ENCODE results near the gene BRSK2.
"Not testable (repeated sequence)": the region's sequence is repeated elsewhere in the genome, so short reads cannot be mapped to it uniquely, and the experiment has no call there.

The BRSK2 gene

GRCh38 chr11:1406571-1407485 lies 17.1 kb downstream of the BRSK2 start:
- TF ChIP-seq CTCF (IDR thresholded peaks at IDR 0.05; ENCODE audit: insufficient read depth, low read length, poor library complexity, severe bottlenecking), result no peak
- no peaks in the 10 kb centered on the region for H3K36me3 ChIP-seq (ENCODE audit: control insufficient read depth, insufficient read depth, low read length)
- no peaks in the 10 kb centered on the region; the same call in 1 of the 2 replicates for H3K27me3 ChIP-seq (replicated peaks; ENCODE audit: control insufficient read depth, insufficient read depth, low read length)
- no peak for DNase-seq (ENCODE audit: extremely low read depth, insufficient read length)
- H3K4me3 ChIP-seq (replicated peaks; ENCODE audit: low read depth, low read length), result no peak overlapping the region

GRCh38 chr11:1407668-1408067 lies 17.9 kb downstream of the BRSK2 start:
- Histone ChIP-seq H3K27me3 (replicated peaks; ENCODE audit: control insufficient read depth, insufficient read depth, low read length) (no peaks in the 10 kb centered on the region), H3K36me3 (ENCODE audit: control insufficient read depth, insufficient read depth, low read length) (no peaks in the 10 kb centered on the region), H3K4me3 (replicated peaks; ENCODE audit: low read depth, low read length) (no peak overlapping the region)
- no peak for TF ChIP-seq CTCF (IDR thresholded peaks at IDR 0.05; ENCODE audit: insufficient read depth, low read length, poor library complexity, severe bottlenecking)
- DNase-seq (ENCODE audit: extremely low read depth, insufficient read length), result no peak

DNA sequence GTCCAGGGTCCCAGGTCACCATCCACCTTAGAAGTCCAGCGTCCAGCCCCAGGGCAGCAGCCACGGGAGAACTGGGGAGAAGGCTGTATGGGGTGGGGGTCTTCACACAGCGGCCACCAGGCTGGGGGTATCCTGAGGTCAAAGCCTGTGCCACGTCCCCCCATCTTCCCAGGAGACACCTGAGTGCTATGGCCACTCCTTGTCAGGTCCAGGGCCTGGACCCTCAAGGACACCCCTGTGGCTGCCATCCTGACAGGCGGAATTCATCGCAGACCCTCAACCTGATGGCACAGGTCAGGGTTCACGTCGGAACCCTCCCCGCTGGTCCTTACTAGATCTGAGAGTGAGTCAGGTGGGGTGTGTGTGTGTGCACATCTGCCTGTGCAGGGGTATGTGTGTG lies 18.6 kb downstream of the BRSK2 start:
- no peak for TF ChIP-seq CTCF (IDR thresholded peaks at IDR 0.05; ENCODE audit: insufficient read depth, low read length, poor library complexity, severe bottlenecking)
- DNase-seq (ENCODE audit: extremely low read depth, insufficient read length), result no peak
- H3K27me3 ChIP-seq (replicated peaks; ENCODE audit: control insufficient read depth, insufficient read depth, low read length), result no peaks in the 10 kb centered on the region
- H3K36me3 ChIP-seq (ENCODE audit: control insufficient read depth, insufficient read depth, low read length), result no peaks in the 10 kb centered on the region
- H3K4me3 ChIP-seq (replicated peaks; ENCODE audit: low read depth, low read length), result no peak overlapping the region

GRCh38 chr11:1409108-1409851 lies 19.5 kb downstream of the BRSK2 start:
- TF ChIP-seq CTCF (IDR thresholded peaks at IDR 0.05; ENCODE audit: insufficient read depth, low read length, poor library complexity, severe bottlenecking), result no peak
- Histone ChIP-seq H3K4me3 (replicated peaks; ENCODE audit: low read depth, low read length) (no peak overlapping the region), H3K36me3 (ENCODE audit: control insufficient read depth, insufficient read depth, low read length) (no peaks in the 10 kb centered on the region), H3K27me3 (replicated peaks; ENCODE audit: control insufficient read depth, insufficient read depth, low read length) (no peaks in the 10 kb centered on the region)
- DNase-seq (ENCODE audit: extremely low read depth, insufficient read length), result no peak

GRCh38 chr11:1409852-1410125 lies 20.1 kb downstream of the BRSK2 start:
- H3K27me3 ChIP-seq (replicated peaks; ENCODE audit: control insufficient read depth, insufficient read depth, low read length); DNase-seq (ENCODE audit: extremely low read depth, insufficient read length); H3K36me3 ChIP-seq (ENCODE audit: control insufficient read depth, insufficient read depth, low read length); H3K4me3 ChIP-seq (replicated peaks; ENCODE audit: low read depth, low read length): not testable (repeated sequence)

Measured in GM06990 (cell line).